H1 (cell line): Measurements from ENCODE around the gene SLC51B. TPM values are rescaled to one million over a fixed set of nuclear protein-coding genes. Genes with fewer than 3 reads are reported as not detected.

Source experiments
- CREB1 ChIP-seq: IDR thresholded peaks from 2 replicates; pipeline ENCODE4 v1.6.1; 2012; ENCODE audit warnings: inconsistent platforms
- EZH2 ChIP-seq: fragments of 200-600 bp; sonication (generic); IDR thresholded peaks from 2 replicates; pipeline ENCODE4 v1.7.1; 2012; ENCODE audit warnings: low read depth, mild to moderate bottlenecking, moderate library complexity, low read length, inconsistent platforms; ENCODE audit not compliant: severe bottlenecking
- JUND ChIP-seq: IDR thresholded peaks from 2 replicates; pipeline ENCODE4 v1.6.1; 2011; ENCODE audit warnings: mild to moderate bottlenecking, improper control_type of control experiment, low read length
- KDM4A ChIP-seq: IDR thresholded peaks from one replicate; pipeline ENCODE4 v1.7.1; 2012; ENCODE audit warnings: low read depth, mild to moderate bottlenecking, moderate library complexity, low read length, inconsistent platforms; ENCODE audit not compliant: severe bottlenecking
- KDM5A ChIP-seq: fragments of 200-600 bp; IDR thresholded peaks from 2 replicates; pipeline ENCODE4 v1.7.1; 2012; ENCODE audit warnings: mild to moderate bottlenecking, low read length, inconsistent platforms, mixed read lengths
- MAFK ChIP-seq: IDR thresholded peaks from 2 replicates; pipeline ENCODE4 v1.6.1; 2012; ENCODE audit warnings: low read depth, mild to moderate bottlenecking, improper control_type of control experiment, low read length
- POU5F1 ChIP-seq: IDR thresholded peaks from 2 replicates; pipeline ENCODE4 v1.6.1; 2011; ENCODE audit warnings: low read depth, mild to moderate bottlenecking, low read length, moderate library complexity
- TEAD4 ChIP-seq: IDR thresholded peaks from 2 replicates; pipeline ENCODE4 v1.6.1; 2012; ENCODE audit warnings: low read depth, low read length, inconsistent platforms, mixed read lengths
- polyA plus RNA-seq, 7 experiments: library from polyadenylated mRNA; depleted of rRNA in 3 of 7; stranded (reverse) in 5 of 7; unstranded in 2 of 7; fragments of >200 nt in 5 of 7; fragments of 200-250 nt in 2 of 7; gene quantifications; 1 replicate in 5 of 7; 2 replicates in 1 of 7; 4 replicates in 1 of 7; pipeline versions ENCODE4 v1.2.1 to v1.2.3, GENCODE V29; 2011 to 2013; ENCODE audit warnings: missing spikeins in 2 of 7, mixed read lengths in 2 of 7
- total RNA-seq: library from RNA; stranded (reverse); fragmentation: NEBNext Ultra II Directional; extraction: Animal tissue kit (Norgen Biotek cat#: 25700); gene quantifications from 2 replicates; pipeline ENCODE4 v1.2.1, GENCODE V29; 2021
- TF ChIP-seq, protein P1 (sequence below): IDR thresholded peaks from 2 replicates; pipeline ENCODE4 v1.6.1; 2011; ENCODE audit warnings: low read depth, mild to moderate bottlenecking, low read length; ENCODE audit not compliant: insufficient read depth

SLC51B gene
- total and polyA plus RNA-seq, 2 of the 8 experiments (the other 6 are each of a cell fraction or from before 2014, with no cell fraction given), result not detected

DNA sequence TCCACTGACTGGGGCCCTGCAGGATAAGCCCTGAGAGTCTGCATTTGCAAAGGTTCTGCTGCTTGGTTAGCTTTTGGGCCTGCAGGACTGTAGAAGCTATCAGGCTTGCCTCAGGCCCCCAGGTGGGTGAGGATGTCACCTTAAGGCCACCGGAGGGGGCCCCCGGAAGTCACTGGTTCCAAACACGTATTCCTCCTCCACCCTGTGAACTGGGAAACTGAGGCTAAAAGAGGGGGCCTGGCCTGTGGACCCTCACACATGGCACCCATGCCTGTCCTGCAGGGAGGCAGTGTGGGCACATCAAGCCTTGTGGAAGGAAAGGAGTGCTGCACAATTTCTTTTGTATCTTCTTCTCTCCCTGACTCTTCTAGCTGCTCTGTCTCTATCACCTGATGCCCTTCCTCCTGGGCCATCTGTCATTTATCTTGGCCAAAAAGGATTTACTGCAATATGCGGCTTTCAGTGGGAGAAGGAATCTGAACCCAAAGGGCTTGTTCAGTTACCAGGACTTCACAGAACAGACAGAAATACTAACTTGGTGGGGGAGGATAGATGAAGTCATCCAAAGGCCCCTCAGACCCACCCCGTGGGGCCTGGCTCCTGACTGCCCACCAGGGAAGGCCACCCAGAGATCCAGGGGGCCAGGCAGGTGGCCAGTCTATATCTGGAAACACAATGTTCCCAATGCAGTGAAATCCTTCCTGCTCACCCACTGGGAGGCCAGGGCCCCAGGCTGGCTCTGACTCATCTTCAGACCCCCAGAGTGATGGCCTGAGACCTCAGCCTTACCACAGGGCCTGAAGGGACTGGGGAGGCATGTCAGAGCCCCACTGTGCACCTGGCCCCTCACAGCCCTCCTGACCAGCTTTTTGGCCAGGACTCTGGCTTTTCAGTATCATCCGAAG, 51.5 kb downstream of the SLC51B start (continued):
- TF ChIP-seq MAFK (no peak), POU5F1 (no peak), JUND (no peak), EZH2 (no peak), KDM5A (no peak), CREB1 (no peak), KDM4A (no peak), TEAD4 (no peak)
- TF ChIP-seq, protein P1, sequence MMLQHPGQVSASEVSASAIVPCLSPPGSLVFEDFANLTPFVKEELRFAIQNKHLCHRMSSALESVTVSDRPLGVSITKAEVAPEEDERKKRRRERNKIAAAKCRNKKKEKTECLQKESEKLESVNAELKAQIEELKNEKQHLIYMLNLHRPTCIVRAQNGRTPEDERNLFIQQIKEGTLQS, result no peak
